GM19463 (cell line): ENCODE results near the gene PRSS48.
"Not testable (repeated sequence)": the region's sequence is repeated elsewhere in the genome, so short reads cannot be mapped to it uniquely, and the experiment has no call there.

ENCODE experiments used
- ATAC-seq: cut with Tn5 transposase; IDR thresholded peaks from one replicate; pipeline ENCODE4 v1.9.1; 2021; ENCODE audit warnings: mild to moderate bottlenecking, moderate library complexity; ENCODE audit not compliant: unreplicated experiment

Gene PRSS48, protein sequence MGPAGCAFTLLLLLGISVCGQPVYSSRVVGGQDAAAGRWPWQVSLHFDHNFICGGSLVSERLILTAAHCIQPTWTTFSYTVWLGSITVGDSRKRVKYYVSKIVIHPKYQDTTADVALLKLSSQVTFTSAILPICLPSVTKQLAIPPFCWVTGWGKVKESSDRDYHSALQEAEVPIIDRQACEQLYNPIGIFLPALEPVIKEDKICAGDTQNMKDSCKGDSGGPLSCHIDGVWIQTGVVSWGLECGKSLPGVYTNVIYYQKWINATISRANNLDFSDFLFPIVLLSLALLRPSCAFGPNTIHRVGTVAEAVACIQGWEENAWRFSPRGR

GRCh38 chr4:151276787-151277562 lies at the start of gene PRSS48:
PRSS48 (plus strand) TSS chr4:151277161; CDS start chr4:151277173, 12 bp downstream.
- peak; percentile 69 for ATAC-seq

DNA sequence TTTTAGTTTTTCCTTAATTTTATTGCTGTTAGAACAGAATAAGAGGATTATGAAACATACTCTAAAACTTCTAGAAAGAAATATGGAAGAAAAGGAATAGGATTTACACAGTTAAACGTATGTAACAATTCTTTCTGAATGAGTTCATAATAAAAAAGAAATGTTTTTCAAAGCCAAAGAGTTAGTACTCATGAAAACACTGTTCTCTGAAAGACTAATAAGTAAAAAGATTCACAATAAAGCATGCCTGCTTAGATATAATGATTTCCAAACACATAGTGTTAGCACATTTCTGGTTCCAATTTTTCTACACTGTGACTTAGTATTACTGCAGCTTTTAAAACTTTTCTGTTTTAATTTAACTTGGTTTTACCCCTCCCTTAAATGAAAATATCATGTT lies 49.8 kb upstream of the PRSS48 start:
- ATAC-seq: no peak

- no peak for ATAC-seq
Measured at GRCh38 chr4:151227731-151228130, 49.2 kb upstream of the PRSS48 start.

DNA sequence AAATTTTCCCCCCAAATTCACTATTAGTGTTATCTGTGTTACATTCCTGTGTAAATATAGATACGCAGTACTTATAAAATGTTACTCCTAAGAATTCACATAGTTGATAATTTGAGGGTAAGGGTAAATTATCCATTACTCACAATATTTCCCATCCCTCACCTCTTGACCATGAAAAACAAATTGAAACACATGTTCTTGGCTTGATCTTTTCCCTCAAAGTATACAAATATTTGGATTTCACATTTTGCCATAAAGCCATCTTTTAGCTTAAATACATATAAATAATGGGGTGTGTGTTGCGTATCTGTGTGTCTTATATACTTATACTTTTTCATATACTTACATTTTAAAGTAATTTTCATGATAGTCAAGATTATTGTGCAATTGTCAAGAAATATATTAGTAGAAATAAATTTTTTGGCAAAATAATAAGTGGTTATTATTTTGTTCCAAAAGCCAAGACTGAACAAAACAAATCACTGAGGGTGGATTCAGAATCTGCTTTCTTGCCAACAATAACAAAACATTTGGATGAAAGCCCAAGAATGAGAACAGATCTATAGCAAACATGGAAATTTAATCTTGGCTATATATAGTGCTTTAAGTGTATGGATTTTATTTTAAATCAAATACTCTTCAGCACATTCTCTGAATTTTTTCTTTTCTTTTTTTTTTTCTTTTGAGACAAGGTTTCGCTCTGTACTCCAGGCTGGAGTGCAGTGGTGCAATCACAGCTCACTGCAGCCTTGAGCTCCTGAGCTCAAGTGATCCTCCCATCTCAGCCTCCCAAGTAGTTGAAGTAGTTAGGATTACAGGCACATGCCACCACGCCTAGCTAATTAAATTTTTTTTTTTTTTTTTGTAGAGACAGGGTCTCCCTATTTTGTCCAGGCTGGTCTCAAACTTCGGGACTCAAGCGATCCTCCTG lies 48.5 kb upstream of the PRSS48 start:
- ATAC-seq: no peak

DNA sequence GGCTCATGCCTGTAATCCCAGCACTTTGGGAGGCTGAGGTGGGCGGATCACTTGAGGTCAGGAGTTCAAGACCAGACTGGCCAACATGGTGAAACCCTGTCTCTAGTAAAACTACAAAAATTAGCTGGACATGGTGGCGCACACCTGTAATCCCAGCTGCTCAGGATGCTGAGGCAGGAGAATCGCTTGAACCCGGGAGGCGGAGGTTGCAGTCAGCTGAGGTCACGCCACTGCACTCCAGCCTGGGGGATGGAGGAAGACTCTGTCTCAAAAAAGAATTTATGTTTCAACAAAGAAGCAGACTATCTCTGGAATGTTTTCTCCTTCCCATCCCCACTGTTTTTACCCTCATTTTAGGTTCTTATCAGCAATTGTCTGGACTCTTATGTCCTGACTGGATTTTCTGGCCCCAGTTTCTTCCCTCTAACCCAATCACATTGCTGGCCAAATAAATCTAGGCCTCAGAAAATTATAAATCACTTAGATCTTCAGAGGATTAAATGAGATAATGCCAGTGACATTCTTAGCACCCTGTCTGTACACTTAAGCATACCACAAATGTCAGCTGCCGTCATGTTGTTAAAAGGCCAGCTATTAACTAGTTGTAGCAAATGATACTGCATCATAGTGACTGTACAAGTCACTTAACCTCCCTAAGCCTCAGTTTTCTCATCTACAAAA lies 44.9 kb upstream of the PRSS48 start:
- ATAC-seq: no peak

DNA sequence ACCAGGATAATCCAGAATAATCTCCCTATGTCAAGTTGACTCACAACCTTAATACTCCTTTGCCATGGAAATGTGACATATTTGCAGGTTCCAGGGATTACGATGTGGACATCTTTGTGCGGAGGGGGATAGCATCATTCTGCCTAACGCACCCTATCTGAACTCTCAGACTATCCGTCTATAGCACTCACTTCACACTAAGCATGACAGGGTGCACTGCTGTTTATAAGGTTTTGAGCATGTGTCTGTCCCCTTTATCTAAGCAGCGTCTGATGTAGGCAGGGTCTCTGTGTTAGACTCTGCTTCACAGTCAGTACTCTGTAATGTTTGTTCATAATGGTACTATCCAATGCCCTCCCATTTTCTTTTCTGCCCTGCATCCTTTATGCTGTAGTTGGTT lies 43.4 kb upstream of the PRSS48 start:
- ATAC-seq: no peak

DNA sequence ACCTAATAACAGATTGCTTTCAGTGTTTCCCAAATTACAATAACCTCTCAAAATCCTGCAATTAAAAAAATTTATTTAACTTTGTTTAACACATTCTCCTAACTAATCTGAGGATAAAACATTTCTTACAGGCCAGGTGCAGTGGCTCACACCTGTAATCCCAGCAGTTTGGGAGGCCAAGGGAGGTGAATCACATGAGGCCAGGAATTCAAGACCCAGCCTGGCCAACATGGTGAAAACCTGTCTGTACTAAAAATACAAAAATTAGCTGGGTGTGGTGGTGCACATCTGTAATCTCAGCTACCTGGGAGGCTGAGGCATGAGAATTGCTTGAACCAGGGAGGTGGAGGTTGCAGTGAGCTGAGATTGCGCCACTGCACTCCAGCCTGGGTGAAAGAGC lies 41.6 kb upstream of the PRSS48 start:
- ATAC-seq: not testable (repeated sequence)

DNA sequence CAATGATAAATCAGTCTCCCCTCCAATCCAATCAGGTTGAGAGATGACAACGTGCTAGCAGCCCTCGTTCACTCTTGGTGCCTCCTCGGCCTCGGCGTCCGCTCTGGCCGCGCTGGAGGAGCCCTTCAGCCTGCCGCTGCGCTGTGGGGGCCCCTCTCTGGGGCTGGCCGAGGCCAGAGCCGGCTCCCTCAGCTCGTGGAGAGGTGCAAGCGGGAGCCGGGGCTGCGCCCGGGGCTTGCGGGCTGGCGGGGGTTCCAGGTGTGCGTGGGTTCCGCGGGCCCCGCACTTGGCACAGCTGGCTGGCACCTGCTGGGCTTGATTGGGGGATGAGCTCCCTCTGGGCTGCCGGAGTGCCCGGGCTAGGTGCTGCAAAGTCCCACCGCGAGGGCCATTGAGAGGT lies 40.9 kb upstream of the PRSS48 start:
- ATAC-seq: no peak

DNA sequence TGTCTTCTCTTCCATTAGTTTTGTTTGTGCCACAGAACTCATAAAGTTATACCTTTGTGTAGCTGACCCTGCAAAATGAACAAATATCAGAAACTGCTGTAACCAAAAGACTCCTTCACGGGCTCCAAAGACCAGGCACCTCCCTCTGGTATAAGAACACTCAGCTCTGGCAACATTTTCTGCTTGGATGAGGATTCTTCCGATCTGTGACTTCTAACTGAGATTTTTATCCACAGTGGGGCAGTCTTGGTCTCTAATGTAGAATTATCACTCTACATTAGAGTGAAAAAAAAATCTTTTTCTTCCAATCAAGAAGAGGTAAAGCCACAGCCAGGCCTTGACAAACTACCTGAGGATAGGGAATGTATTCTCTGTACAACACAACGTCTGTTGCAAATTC lies 38.5 kb upstream of the PRSS48 start:
- no peak for ATAC-seq

GRCh38 chr4:151239608-151240007 lies 37.4 kb upstream of the PRSS48 start:
- ATAC-seq: no peak

GRCh38 chr4:151242305-151242704 lies 34.7 kb upstream of the PRSS48 start:
- no peak for ATAC-seq

DNA sequence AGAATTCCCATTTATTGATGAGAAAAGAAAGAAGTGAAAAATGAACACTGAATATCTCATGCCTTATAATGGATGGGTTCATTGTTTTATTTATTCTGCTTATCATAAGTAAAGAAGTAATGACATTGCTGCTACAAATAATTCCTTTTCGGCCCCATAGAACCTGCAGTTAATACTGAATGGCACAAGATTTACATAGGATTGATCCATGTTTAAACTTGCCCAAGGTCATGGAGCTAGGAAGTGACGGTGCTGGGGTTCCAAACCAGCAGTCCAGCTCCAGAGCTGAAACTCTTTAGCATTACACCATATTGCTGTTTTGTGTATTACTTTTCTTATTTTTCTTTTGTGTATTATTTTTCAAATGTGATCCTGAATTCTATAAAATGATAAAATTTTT lies 30.2 kb upstream of the PRSS48 start:
- ATAC-seq: no peak

DNA sequence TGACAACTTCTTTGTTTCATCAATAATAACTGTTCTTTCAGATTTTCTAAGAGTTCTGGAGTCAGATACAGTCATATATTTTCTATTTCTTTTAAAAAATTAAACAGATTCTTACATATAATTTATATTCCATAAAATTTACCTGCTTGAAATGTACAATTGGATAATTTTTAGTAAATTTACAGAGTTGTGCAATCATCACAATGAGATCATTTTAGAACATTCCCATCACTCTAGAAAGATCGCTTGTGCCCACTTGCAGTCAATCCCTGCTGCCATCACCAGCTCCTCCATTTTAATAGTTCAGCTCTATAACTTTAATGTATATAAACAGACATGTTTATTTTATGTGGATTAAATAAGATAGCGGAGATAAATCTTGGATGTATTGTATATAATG lies 29.6 kb upstream of the PRSS48 start:
- no peak for ATAC-seq

GRCh38 chr4:151248519-151248918 lies 28.4 kb upstream of the PRSS48 start:
- no peak for ATAC-seq

DNA sequence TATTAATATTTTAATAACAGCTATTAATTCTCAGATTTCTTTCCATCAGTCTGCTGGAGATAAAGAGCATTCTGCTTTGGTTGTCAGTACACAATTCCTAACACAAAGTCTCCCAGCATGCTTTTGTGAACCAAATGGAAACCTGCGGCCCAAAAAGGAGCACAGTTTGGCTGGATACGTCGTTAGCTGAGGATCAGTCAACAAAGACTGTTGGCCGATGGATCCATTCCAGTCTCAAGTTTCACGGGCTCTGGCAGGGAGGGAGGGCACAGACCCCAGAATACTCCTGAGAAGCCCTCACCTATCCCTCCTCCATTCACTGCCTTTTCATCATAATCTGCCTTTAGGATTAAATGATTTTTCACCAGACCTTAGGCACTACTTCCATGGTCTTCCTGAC lies 26.3 kb upstream of the PRSS48 start:
- ATAC-seq: no peak

GRCh38 chr4:151251603-151252304 lies 25.2 kb upstream of the PRSS48 start:
- ATAC-seq: no peak

DNA sequence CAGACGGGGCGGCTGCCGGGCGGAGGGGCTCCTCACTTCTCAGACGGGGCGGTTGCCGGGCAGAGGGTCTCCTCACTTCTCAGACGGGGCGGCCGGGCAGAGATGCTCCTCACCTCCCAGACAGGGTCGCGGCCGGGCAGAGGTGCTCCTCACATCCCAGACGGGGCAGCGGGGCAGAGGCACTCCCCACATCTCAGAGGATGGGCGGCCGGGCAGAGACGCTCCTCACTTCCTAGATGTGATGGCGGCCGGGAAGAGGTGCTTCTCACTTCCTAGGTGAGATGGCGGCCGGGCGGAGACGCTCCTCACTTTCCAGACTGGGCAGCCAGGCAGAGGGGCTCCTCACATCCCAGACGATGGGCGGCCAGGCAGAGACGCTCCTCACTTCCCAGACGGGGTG lies 21.7 kb upstream of the PRSS48 start:
- not testable (repeated sequence) for ATAC-seq

DNA sequence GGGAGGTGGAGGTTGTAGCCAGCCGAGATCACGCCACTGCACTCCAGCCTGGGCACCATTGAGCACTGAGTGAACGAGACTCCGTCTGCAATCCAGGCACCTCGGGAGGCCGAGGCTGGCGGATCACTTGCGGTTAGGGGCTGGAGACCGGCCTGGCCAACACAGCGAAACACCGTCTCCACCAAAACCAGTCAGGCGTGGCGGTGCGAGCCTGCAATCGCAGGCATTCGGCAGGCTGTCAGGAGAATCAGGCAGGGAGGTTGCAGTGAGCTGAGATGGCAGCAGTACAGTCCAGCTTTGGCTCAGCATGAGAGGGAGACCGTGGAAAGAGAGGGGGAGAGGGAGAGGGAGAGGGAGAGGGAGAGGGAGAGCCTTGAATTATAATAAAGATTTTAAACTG lies 21.3 kb upstream of the PRSS48 start:
- ATAC-seq: not testable (repeated sequence)

- no peak for ATAC-seq
Measured at GRCh38 chr4:151256134-151256533, 20.8 kb upstream of the PRSS48 start.

- no peak for ATAC-seq
Measured at GRCh38 chr4:151257704-151258103, 19.3 kb upstream of the PRSS48 start.
